SK-N-SH treated with all-trans-retinoic acid at 6 μM for 48 hours (cell line): Measurements from ENCODE around the gene CRHR1.

Experiments used
- ATAC-seq: fragments of 200-7000 bp; cut with Tn5 transposase; 3 replicates; pipeline ENCODE4 v1.9.1; 2020; ENCODE audit warnings: mild to moderate bottlenecking, moderate library complexity
- ARNTL ChIP-seq: fragments of 450-650 bp; formaldehyde crosslinking; IDR thresholded peaks from 2 replicates; pipeline ENCODE4 v1.5.0; 2020; ENCODE audit warnings: low read depth, mild to moderate bottlenecking, moderate library complexity, borderline replicate concordance
- CREB5 ChIP-seq: fragments of 250-450 bp; sonication (Bioruptor Pico); IDR thresholded peaks from 2 replicates; pipeline ENCODE4 v1.5.1; 2020; ENCODE audit warnings: low read depth, mild to moderate bottlenecking, moderate library complexity
- CSDC2 ChIP-seq: fragments of 250-450 bp; sonication (Bioruptor Pico); IDR thresholded peaks from 2 replicates; pipeline ENCODE4 v1.5.0; 2020; ENCODE audit warnings: mild to moderate bottlenecking, moderate library complexity
- ESRRG ChIP-seq: fragments of 250-450 bp; sonication (Bioruptor Pico); IDR thresholded peaks from 2 replicates; pipeline ENCODE4 v1.6.1; 2021; ENCODE audit warnings: mild to moderate bottlenecking
- GLIS3 ChIP-seq: fragments of 250-450 bp; sonication (Bioruptor Pico); IDR thresholded peaks from 2 replicates; pipeline ENCODE4 v1.5.0; 2020; ENCODE audit warnings: mild to moderate bottlenecking, moderate library complexity
- ISL1 ChIP-seq: fragments of 250-450 bp; sonication (Bioruptor Pico); IDR thresholded peaks from 2 replicates; pipeline ENCODE4 v2.1.2; 2022; ENCODE audit warnings: mild to moderate bottlenecking, moderate library complexity
- OSR1 ChIP-seq: fragments of 250-450 bp; sonication (Bioruptor Pico); IDR thresholded peaks from 2 replicates; pipeline ENCODE4 v1.8.0; 2022; ENCODE audit warnings: moderate library complexity, mild to moderate bottlenecking, inconsistent platforms
- PATZ1 ChIP-seq: fragments of 250-450 bp; sonication (Bioruptor Pico); IDR thresholded peaks from 2 replicates; pipeline ENCODE4 v1.8.0; 2020; ENCODE audit warnings: mild to moderate bottlenecking, moderate library complexity, borderline replicate concordance
- PPARA ChIP-seq: fragments of 250-450 bp; sonication (Bioruptor Pico); IDR thresholded peaks from 2 replicates; pipeline ENCODE4 v1.5.0; 2020; ENCODE audit warnings: mild to moderate bottlenecking, borderline replicate concordance
- RARB ChIP-seq: fragments of 250-450 bp; sonication (Bioruptor Pico); IDR thresholded peaks from 2 replicates; pipeline ENCODE4 v1.8.0; 2021; ENCODE audit warnings: mild to moderate bottlenecking, moderate library complexity
- SNAI2 ChIP-seq: fragments of 250-450 bp; sonication (Bioruptor Pico); IDR thresholded peaks from 2 replicates; pipeline ENCODE4 v1.5.0; 2020; ENCODE audit warnings: mild to moderate bottlenecking, moderate library complexity
- TCF4 ChIP-seq: fragments of 250-450 bp; sonication (Bioruptor Pico); IDR thresholded peaks from 2 replicates; pipeline ENCODE4 v1.8.0; 2021; ENCODE audit warnings: mild to moderate bottlenecking, moderate library complexity, borderline replicate concordance
- TSHZ2 ChIP-seq: fragments of 250-450 bp; sonication (Bioruptor Pico); IDR thresholded peaks from 2 replicates; pipeline ENCODE4 v1.5.0; 2020; ENCODE audit warnings: mild to moderate bottlenecking, moderate library complexity
- ZC3H10 ChIP-seq: fragments of 250-450 bp; sonication (Bioruptor Pico); IDR thresholded peaks from 2 replicates; pipeline ENCODE4 v1.5.1; 2021; ENCODE audit warnings: mild to moderate bottlenecking, moderate library complexity
- ZFP30 ChIP-seq: fragments of 450-650 bp; formaldehyde crosslinking; IDR thresholded peaks from 2 replicates; pipeline ENCODE4 v1.5.0; 2022; ENCODE audit warnings: mild to moderate bottlenecking, moderate library complexity
- ZNF565 ChIP-seq: fragments of 450-650 bp; formaldehyde crosslinking; conservative IDR thresholded peaks from 2 replicates; pipeline ENCODE4 v1.5.0; 2020; ENCODE audit warnings: low read depth, mild to moderate bottlenecking, moderate library complexity
- ZNF70 ChIP-seq: fragments of 450-650 bp; formaldehyde crosslinking; IDR thresholded peaks from 2 replicates; pipeline ENCODE4 v1.5.0; 2020; ENCODE audit warnings: mild to moderate bottlenecking, moderate library complexity
- ZNF8 ChIP-seq: fragments of 450-650 bp; formaldehyde crosslinking; IDR thresholded peaks from 2 replicates; pipeline ENCODE4 v1.5.0; 2020; ENCODE audit warnings: mild to moderate bottlenecking, moderate library complexity
- TF ChIP-seq, protein P1 (sequence below): fragments of 250-450 bp; sonication (Bioruptor Pico); IDR thresholded peaks from 2 replicates; pipeline ENCODE4 v1.8.0; 2021; ENCODE audit warnings: low read depth, mild to moderate bottlenecking, moderate library complexity, borderline replicate concordance

Gene CRHR1

GRCh38 chr17:45841883-45842525 lies 57.9 kb downstream of the CRHR1 start:
- ATAC-seq = no peak
- TF ChIP-seq ZC3H10 (CRISPR knock-in tag) (no peak), GLIS3 (CRISPR knock-in tag) (no peak), ESRRG (CRISPR knock-in tag) (no peak), ZNF565 (CRISPR knock-in tag) (no peak), RARB (CRISPR knock-in tag) (no peak), ARNTL (no peak), OSR1 (CRISPR knock-in tag) (no peak), ZNF8 (CRISPR knock-in tag) (no peak), ISL1 (no peak), CREB5 (CRISPR knock-in tag) (no peak), PPARA (CRISPR knock-in tag) (no peak)

DNA sequence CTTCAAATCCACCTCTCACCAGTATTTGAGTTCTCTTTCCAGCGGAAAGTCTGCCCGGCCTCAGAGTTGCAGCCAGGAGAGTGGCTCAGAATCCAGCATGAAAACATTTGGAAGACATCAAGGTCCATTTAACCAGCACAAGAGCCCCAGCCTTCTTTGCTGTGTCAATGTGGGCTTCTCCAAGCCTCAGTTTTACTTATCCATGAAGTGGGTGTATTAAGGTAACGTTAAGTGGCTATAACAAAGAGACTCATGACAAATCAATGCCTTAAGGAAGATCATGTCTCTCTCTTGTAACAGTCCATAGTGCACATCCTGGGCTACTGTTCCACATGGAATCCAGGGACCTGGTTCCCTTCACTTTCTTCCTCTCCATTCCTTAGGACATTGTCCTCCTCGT lies 59.6 kb downstream of the CRHR1 start:
- no peak for ATAC-seq
- TF ChIP-seq ZFP30 (CRISPR knock-in tag) (no peak), TSHZ2 (CRISPR knock-in tag) (no peak)

DNA sequence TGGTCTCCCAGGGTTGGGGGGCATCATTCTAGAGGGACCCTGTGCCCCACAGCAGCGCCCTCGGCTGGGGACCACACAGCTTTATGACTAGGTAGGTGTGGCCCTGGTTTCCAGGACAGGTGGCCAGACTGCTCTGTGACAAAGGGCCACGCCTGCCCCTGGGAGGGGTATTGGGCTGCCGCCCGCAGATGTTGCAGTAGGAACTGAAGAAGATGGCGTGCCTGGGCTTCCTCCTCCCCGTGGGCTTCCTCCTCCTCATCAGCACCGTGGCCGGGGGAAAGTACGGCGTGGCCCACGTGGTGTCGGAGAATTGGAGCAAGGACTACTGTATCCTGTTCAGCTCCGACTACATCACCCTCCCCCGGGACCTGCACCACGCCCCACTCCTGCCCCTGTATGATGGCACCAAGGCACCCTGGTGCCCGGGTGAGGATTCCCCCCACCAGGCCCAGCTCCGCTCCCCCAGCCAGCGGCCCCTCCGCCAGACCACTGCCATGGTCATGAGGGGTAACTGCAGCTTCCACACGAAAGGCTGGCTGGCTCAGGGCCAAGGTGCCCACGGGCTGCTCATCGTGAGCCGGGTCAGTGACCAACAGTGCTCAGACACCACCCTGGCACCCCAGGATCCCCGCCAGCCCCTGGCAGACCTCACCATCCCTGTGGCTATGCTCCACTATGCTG lies 60.7 kb downstream of the CRHR1 start, which contains the start of gene SPPL2C:
TSS of gene SPPL2C (plus strand) at position 187 of the 681 bp plus-strand sequence. CDS start at position 213, 26 bp downstream.
- TF ChIP-seq ZNF70 (CRISPR knock-in tag) = no peak
- TF ChIP-seq PATZ1 (CRISPR knock-in tag) = no peak
- TF ChIP-seq ZNF8 (CRISPR knock-in tag) = no peak
- no peak for TF ChIP-seq CREB5 (CRISPR knock-in tag)
- TF ChIP-seq ARNTL = no peak
- no peak for TF ChIP-seq TCF4
- TF ChIP-seq, protein P1, sequence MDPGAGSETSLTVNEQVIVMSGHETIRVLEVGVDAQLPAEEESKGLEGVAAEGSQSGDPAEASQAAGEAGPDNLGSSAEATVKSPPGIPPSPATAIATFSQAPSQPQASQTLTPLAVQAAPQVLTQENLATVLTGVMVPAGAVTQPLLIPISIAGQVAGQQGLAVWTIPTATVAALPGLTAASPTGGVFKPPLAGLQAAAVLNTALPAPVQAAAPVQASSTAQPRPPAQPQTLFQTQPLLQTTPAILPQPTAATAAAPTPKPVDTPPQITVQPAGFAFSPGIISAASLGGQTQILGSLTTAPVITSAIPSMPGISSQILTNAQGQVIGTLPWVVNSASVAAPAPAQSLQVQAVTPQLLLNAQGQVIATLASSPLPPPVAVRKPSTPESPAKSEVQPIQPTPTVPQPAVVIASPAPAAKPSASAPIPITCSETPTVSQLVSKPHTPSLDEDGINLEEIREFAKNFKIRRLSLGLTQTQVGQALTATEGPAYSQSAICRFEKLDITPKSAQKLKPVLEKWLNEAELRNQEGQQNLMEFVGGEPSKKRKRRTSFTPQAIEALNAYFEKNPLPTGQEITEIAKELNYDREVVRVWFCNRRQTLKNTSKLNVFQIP (CRISPR knock-in tag) = no peak
- no peak for ATAC-seq

DNA sequence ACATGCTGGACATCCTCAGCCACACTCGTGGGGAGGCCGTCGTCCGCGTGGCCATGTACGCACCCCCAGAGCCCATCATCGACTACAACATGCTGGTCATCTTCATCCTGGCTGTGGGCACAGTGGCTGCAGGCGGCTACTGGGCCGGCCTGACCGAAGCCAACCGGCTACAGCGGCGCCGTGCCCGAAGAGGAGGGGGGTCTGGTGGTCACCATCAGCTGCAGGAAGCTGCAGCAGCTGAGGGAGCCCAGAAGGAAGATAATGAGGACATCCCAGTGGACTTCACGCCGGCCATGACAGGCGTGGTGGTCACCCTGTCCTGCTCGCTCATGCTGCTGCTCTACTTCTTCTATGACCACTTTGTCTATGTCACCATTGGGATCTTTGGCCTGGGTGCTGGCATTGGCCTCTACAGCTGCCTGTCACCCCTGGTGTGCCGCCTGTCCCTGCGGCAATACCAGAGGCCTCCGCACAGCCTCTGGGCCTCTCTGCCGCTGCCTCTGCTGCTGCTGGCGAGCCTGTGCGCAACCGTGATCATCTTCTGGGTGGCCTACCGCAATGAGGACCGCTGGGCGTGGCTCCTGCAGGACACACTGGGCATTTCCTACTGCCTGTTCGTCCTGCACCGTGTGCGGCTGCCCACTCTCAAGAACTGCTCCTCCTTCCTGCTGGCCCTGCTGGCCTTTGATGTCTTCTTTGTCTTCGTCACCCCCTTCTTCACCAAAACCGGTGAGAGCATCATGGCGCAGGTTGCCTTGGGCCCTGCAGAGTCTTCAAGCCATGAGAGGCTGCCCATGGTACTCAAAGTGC lies 61.5 kb downstream of the CRHR1 start:
- ATAC-seq = no peak
- no peak for TF ChIP-seq CSDC2 (CRISPR knock-in tag)
- TF ChIP-seq ARNTL = no peak
- TF ChIP-seq SNAI2 (CRISPR knock-in tag) = no peak
- TF ChIP-seq ISL1 = no peak
